Limb (tissue), 2 donors: Measurements from ENCODE around the gene MAU2.
"Not testable (repeated sequence)": the region's sequence is repeated elsewhere in the genome, so short reads cannot be mapped to it uniquely, and the experiment has no call there.

Source experiments
- DNase-seq, 2 donors: peaks; one replicate each; pipeline ENCODE4 v3.0.0-alpha.2; 2016; ENCODE audit errors: extremely low spot score in 2 of 2

Gene MAU2

GRCh38 chr19:19345970-19346369 lies 25.3 kb downstream of the MAU2 start:
- no peak for DNase-seq

- DNase-seq = no peak
Measured at GRCh38 chr19:19347401-19348110, 26.9 kb downstream of the MAU2 start.

GRCh38 chr19:19348266-19348665 lies 27.6 kb downstream of the MAU2 start:
- DNase-seq = no peak

- no peak for DNase-seq
Measured at GRCh38 chr19:19349365-19349764, 28.7 kb downstream of the MAU2 start.

GRCh38 chr19:19350756-19351155 lies 30.1 kb downstream of the MAU2 start:
- not testable (repeated sequence) for DNase-seq

- DNase-seq = no peak
Measured at GRCh38 chr19:19352823-19353222, 32.2 kb downstream of the MAU2 start.

GRCh38 chr19:19354007-19354406 lies 33.4 kb downstream of the MAU2 start:
- no peak for DNase-seq

GRCh38 chr19:19354932-19355331 lies 34.3 kb downstream of the MAU2 start:
- DNase-seq = no peak

- DNase-seq = no peak
Measured at GRCh38 chr19:19355606-19356139, 35.0 kb downstream of the MAU2 start.

- no peak for DNase-seq
Measured at GRCh38 chr19:19356500-19356899, 35.9 kb downstream of the MAU2 start.

- no peak for DNase-seq
Measured at GRCh38 chr19:19356901-19357566, 36.4 kb downstream of the MAU2 start.

- DNase-seq = peak; percentile 71 to 79
Measured at GRCh38 chr19:19361075-19361594, 40.5 kb downstream of the MAU2 start.

GRCh38 chr19:19362075-19362474 lies 41.4 kb downstream of the MAU2 start:
- no peak for DNase-seq

- peak in 1 of 2 donors; percentile 23 for DNase-seq
Measured at GRCh38 chr19:19366434-19367396, 46.1 kb downstream of the MAU2 start.

- no peak for DNase-seq
Measured at GRCh38 chr19:19368087-19368486, 47.5 kb downstream of the MAU2 start.

- DNase-seq = no peak
Measured at GRCh38 chr19:19371059-19371458, 50.4 kb downstream of the MAU2 start.

- DNase-seq = no peak
Measured at GRCh38 chr19:19372656-19373416, 52.2 kb downstream of the MAU2 start.

- DNase-seq = no peak
Measured at GRCh38 chr19:19379527-19379926, 58.9 kb downstream of the MAU2 start.

- DNase-seq = not testable (repeated sequence)
Measured at GRCh38 chr19:19380316-19380715, 59.7 kb downstream of the MAU2 start.

GRCh38 chr19:19381007-19381926 lies 60.6 kb downstream of the MAU2 start:
- DNase-seq = no peak
